SHP77 treated with DMSO at 0.1 percent for 48 hours (cell line): ENCODE data around the gene SYT8.

Experiments
- DNase-seq: peaks from one replicate; lab custom pipeline; 2025; lab: John Stamatoyannopoulos, UW

Gene SYT8

DNA sequence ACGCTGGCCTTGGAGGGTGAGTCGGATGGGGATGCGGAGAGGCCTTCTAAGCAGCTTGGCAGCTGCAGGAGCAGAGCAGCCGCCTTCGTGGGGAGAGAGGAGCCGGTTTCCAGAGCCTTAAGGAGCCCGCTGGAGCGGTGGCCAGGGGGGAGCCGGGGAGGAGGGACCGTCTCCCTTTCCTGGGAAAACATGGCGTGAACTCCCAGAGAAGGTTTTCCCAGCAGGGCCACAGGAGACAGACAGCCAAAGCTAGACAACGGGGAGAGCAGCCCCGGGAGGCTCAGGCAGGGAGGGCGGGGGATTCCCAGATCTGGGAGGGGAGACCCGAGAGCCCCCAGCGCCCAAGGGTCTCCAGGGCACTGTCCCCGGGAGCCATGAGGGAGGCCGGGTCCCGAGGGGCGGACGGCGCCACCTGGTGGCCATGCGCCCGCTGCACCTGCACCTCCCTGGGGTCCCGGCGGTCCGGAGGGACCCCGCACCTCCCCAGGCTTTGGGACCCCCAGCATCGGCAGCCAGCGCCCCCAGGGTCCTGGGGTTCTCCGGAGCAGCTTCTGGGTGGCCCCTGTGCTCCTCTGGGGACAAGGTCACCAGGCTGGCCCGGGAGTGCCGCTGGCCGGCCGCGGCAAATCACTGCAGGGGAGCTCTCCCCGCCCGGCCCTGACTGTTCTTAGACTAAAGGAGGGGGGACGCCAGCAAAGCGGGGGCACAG, 2.4 kb upstream of the SYT8 start:
- DNase-seq, result peak; percentile 0

DNA sequence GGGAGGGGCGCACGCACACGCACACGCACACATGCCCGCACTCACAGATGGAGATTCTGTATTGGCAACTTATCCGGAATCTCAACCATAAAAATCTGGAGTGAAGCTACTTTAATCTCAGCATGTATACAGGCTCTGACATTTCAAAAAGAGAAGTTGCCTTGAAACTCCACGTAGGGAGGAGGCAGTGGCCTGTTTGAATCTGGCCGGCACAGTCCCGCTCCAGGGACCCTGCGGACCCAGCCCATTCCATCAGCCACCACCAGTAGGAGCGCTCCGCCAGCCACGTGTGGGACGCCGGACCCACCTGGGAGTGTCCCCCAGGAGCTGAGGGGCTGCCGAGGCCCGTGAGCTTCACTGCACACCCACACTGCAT, 1.9 kb upstream of the SYT8 start:
- no peak for DNase-seq

DNA sequence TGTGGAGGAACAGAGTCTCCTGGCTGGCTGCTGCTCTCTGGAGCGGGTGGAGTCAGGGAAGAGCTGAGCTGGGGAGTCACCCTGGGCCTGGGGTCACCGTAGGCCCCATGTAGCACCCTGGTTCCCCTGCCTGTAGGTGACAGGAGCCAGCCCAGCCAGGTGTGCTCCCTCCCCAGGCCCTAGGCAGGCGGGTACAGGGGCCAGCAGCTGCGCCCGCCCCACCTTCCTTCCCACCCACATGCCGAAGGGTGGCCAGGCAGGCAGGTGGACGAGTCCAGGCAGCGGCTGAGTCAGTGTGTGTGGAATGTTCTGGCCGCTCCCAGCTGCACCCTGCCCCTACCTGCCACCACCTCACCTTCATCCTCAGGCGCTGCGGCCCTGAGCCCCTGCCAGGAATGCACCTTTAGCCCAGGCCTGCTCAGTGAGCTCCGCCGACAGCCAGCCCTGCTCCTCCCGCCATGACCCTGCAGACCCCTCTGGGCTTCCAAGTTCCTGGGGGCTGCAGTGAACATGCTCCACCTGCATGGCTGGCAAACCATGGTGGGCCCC, 654 bp upstream of the SYT8 start:
- DNase-seq, result no peak

DNA sequence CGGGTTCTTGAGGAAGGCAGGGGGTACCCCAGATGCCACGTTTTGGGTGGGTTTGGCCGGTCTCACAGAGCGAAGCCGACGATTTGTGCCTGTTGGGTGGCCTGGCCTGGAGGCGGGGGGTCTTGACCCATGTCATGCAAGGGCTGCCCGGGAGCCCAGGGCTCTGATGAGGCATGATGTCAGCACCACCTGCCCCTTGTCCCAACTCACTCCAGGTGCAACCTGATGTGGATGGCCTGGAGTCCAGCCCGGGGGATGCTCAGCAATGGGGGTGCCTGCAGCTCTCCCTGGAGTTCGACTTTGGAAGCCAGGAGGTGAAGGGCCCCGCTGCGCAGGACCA, 851 bp downstream of the SYT8 start:
- DNase-seq, result no peak

DNA sequence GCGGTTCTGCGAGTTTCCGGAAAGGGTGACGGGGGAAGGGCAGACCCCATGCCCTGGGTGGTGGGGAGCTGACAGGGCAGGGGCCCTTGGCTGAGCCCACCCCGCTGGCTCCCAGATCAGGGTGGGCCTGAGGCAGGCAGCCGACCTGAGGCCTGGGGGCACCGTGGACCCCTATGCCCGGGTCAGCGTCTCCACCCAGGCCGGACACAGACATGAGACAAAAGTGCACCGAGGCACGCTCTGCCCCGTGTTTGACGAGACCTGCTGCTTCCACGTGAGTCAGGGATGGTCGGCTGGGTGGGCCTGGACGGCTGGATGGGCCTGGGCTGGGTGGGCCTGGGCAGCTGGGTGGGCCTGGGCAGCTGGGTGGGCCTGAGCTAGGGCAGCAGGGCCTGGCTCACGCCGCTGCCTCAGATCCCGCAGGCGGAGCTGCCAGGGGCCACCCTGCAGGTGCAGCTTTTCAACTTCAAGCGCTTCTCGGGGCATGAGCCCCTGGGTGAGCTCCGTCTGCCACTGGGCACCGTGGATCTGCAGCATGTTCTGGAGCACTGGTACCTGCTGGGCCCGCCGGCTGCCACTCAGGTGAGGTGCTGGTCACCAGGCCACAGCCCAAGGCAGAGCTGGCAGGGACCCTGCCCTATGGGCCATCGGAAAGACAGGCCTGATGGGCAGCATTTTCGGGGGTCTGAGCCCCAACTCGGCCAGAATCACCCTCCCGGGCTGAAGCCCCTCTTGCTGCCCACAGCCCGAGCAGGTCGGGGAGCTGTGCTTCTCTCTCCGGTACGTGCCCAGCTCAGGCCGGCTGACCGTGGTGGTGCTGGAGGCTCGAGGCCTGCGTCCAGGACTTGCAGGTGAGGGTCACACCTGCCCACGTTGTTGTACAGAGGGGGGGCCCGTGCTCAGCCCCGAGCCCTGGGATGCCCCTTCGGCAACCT, 1.5 kb downstream of the SYT8 start:
- no peak for DNase-seq

DNA sequence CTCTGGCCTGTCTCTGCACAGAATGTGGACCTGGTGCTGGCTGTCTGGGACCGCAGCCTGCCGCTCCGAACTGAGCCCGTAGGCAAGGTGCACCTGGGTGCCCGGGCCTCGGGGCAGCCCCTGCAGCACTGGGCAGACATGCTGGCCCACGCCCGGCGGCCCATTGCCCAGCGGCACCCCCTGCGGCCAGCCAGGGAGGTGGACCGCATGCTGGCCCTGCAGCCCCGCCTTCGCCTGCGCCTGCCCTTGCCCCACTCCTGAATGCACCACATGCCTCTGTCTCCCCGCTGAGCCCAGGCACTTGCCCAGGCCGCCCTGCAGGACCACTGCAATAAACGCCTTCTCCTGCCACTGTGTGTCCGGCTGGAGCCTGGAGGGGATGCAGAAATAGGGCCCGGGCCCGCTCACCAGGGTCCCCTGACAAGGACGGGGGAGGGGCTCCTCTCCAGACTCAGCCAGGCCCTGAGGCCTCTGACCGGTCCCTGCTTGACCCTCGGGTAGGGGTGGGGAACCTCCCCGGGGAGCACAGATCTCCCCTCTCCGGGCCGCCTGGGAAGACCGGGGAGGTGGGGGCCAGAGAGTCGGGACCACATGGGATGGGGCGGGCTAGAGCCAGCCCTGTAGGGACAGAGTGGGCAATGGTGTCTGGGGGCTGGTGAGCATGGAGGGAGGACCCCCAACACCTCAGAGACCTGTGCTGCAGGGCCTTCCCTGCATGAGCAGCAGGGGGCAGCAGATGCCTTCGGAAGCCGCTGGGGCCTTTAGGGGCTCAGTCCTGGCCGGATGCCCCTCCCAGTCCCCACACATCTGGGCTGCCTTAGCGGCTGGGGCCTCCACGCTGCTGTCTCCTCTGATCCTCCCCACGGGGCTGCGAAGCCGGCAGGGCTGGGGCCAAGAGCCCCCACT, 2.6 kb downstream of the SYT8 start:
- no peak for DNase-seq

DNA sequence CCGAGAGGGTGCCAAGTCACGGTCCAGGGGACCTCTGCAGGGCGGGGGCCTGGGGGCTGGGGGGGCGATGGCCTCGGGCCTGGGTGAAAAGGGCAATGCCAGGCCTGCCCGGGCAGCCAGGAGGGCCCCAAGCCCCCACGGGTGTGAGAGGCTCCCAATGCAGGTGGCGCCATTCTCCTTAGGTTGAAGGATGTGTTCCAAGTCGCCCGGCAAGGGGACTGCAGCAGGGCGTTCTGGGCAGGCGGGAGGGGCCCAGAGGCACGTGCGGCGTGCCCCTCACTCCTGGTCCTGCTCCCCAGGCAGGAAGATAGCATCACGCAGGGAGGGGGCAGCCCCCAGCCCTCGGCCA, 3.3 kb downstream of the SYT8 start:
- DNase-seq, result no peak

DNA sequence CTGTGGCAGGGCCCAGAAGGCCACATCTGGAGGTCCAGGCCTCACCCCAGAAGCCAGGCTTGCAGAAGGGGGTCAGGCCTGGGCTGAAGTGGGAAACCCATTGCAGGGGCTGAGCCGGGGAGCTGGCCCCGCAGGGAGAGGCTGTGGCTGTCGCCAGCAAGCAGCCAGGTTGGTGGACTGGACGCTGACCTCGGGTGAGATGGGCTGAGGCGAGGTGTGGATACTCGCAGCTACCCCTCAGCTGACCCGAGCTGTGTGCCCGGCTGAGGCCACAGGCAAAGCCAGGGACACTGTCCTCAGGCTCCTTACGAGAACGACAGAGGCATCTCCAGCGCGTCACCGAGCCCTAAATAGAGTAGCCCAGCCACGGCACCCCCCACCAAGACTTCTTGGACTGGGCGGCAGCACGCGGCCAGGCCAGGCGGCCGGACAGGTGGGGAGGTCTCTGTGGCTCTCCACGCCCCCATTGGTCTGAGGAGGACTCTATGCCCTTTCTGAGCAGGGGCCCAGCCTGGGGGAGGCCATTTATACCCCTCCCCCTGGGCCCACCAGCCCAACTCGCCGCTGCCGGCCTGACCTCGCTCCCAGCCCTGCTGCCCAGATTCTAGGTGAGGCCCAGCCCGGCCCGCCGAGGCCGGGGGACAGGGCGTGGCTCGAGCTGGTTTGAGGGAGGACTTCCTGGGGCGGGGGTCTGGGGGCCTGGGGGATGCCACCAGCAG, 3.8 kb downstream of the SYT8 start, which contains the start of gene TNNI2:
TNNI2 (plus strand) TSS at position 556 of the 719 bp plus-strand sequence. CDS start 716 bp downstream, outside the sequence.
- no peak for DNase-seq

DNA sequence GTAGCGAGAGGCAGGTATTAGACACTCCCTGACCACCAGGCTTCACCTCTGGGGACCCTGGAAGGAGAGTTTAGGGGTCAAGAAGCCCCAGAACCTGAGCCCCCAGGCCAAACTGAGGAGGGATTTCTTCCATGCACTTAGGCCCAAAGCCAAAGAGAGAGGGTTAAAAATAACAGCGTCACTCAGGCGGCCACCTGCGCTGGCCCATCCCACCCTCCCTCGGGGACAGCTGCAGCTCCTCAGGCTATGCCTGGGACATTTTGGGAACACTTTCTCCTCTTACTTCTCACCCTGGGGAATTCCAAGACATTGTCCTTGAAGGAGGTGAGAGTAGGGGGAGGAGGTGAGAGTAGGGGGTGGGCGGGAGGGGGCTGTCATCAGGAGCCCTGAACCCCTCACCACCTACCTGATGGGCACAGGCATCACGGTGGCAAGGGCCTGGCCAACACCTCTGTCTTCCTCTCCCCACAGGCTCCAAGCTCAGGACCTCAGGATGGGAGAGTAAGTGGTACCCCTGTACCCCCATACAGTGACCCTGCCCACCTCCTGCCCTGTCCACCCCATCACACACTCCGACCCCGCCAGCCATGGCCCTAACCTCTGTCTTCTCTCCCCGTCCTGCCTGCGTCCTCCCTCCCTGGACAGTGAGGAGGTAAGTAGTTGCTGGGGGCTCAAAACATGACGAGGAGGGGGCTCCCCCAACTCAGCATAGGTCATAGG, 4.6 kb downstream of the SYT8 start:
- DNase-seq, result no peak

DNA sequence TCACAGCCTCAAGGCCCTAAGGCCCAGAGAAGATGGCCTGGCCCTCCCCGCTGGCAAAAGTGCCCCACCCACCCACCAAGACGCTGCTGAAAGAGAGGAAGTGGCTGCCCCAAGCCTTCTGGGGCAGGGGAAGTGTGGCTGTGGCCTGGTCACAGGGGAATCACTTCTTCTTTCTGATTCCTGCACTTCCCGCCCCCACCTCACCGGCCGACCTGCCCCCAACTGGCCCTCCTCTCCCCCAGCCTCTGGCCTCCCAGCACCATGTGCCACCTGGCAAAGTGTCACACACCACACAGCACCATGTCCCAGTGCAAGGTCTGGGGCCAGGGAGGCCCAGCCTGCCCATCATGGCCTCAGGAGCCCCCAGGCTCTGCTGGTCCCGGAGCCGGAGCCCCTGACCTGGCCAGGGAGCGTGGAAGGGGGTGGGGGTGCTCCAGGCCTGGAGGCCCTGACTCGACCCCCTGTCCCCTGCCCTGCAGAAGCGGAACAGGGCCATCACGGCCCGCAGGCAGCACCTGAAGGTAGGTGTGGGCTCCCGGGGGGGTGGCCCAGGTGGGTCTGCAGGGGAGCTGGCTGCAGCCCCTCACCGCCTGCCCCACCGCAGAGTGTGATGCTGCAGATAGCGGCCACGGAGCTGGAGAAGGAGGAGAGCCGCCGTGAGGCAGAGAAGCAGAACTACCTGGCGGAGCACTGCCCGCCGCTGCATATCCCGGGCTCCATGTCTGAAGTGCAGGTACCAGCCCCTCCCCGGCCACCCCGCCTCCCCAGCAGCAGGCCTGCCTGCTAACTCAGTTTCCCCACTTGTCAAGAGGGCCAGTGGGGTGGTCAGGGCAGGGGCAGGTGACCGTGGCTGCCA, 5.4 kb downstream of the SYT8 start:
- DNase-seq, result no peak

DNA sequence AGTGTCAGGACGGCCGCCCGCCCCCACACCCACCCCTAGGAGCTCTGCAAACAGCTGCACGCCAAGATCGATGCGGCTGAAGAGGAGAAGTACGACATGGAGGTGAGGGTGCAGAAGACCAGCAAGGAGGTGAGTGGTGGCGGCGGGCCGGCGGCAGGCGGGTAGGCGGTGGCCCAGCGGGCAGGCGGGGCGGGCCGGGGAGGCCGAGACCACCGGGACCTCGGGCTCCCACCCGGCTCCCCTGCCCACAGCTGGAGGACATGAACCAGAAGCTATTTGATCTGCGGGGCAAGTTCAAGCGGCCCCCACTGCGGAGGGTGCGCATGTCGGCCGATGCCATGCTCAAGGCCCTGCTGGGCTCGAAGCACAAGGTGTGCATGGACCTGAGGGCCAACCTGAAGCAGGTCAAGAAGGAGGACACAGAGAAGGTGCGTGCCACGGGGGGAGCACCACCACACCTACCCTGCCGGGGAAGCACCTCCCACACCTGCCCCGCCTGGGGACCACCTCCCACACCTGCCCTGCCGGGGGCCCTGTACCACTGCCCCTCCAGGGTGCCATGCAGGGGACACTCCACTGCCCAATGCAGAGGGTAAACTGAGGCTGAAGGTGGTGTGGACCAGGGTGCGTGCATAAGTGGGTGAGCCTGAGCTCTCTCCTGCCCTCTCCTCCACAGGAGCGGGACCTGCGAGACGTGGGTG, 6.1 kb downstream of the SYT8 start:
- no peak for DNase-seq

DNA sequence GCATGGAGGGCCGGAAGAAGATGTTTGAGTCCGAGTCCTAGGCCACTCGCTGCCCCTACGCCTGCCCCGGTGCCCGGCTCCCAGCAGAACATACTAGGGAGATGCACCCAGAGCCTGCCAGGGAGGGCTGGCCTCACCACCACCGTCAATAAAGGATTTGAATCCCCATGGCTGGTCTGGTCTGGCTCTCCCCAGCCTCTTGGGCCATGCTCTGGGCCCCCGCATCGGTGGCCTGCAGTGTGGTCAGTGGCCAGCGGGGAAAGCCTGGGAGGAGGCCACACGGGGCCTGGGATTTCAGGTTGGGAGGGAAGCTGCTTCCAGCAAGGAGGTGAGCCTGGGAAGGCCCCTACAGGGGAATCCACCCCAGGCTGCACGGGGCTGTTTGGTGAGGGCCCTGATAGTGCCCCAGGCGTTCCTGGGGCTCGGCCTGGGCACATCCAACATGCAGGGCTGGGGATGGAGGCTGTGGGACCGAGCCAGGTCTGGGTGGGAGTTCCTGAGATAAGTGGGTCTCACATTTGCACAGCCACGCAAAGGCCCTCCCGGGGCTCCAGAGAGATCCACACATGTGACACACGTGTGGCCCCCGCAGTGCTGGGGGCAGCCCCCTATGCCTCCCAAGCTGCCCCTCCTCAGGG, 6.8 kb downstream of the SYT8 start:
- DNase-seq, result no peak

DNA sequence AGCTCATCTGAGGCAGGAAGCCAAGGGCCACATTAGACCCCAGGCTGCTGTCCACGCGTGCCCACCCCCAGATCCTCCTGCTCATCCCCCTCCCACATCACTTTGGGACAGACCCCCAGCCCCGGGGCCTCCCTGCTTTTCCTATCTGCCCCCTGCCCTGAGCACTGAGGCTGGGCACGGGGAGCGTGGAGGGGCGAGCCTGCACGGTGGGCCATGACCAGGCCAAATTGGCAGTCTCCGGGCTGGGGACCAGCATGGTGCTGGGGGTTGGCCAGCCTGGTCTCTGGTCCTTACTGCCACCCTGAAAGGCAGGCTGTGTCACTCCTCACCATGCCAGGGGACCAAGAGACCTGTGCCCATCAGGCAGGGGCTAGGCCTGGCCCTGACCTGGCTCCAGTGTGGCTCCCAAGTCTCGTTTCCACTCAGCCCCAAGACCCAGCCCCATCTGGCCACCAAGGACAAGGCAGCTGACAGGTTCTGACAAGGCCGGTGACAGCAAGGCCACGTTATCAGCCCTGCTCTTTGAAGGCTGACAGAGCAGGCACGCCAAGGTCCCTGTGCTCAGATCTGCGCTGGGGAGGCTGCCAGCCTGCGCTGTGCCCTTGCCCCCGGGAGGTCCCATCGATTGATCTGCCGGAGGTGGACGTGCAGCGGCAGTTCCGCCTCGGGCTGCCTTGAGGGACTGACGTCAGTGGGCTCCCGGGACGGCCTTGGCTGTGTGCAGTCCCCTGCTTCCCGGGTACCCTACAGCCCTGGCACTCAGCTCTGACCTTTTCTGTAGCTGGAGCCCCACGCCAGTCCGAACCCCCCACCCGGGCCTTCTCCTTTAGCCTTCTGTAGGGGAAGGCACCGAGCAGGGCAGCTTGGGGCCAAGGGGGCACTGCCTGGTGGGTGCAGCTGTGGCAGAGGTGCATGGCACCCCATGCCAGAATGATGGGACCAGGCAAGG, 7.6 kb downstream of the SYT8 start:
- DNase-seq, result no peak

DNA sequence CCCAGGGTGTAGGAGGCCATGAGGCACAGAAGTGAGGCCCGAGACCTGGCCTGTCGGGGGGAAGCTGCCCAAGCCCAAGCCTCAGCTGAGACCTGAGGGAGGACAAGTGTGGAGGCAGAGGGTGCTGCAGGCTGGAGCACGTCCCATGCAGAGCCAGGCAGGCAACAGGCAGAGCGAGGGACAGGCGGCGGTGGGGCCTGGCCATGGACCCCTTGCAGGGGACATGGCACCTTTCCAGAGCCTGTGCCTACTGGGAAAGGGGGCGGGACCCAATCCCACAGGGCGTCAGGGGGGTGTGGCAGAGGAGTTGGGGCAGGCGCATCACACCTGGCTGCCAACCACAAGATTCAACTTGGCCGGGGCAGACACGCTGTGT, 8.3 kb downstream of the SYT8 start:
- no peak for DNase-seq

DNA sequence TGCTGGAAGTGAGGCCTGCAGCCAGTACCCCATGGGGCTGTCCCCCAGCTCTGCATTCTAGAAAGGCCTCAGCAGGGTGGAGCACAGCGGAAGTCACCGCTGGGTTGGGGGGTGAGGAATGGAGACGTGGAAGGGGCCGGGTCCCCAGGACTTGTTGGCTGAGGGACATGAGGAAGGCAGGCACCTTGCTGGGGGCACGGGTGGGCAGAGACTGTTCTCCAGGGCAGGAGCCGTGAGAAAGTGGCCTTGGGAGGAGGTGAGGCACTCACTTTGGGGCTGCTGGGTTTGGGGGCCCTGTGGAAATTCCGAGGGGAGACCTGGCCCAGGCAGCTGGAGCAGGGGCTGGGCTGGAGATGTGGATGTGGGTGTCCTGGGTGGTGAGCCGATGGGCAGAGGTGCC, 9.0 kb downstream of the SYT8 start:
- no peak for DNase-seq

DNA sequence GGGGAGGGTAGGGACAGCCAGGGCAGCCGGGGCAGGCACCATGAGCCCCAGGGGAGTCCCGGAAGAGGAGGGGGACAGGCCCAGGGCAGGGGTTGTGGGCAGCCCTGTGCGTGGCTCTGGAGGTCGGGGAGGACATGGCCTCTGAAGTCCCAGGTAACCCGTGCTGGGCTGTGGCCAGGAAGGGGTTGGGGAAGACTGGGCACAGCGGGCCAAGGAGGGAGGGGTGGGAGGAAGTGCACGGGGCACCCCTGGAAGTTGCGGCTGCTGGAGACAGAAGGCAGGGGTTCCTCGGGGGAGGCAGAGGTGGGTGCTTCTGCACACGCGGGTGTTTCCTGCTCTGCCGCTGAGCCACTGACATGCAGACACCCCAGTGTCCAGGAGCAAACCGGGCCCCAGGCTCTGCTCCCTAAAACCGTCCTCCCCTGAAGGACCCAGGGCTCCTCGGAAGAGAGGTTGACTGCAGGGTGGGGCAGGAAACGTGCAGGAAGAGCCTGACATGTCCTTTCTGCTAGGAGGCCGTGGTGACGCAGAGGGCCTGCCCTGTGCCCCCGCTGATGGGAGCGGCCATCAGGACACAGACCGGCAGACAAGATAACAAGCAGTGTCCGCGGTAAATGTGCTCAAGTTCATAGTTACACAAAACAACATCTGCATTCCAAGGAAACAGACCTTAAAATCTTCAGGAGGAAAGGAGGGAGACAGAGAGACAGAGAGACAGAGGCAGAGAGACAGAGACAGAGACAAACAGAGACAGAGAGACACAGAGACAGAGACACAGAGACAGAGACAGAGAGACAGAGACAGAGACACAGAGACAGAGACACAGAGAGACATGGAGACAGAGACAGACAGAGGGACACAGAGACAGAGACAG, 9.7 kb downstream of the SYT8 start:
- no peak for DNase-seq

DNA sequence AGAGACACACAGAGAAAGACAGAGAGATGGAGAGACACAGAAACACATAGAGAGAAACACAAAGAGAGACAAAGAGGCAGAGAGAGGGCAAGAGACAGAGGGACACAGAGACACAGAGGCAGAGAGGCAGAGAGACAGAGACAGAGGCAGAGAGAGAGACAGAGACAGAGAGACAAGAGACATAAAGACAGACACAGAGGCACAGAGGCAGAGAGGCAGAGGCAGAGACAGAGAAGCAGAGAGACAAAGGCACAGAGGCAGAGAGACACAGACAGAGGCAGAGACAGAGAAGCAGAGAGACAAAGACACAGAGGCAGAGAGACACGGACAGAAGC, 10.3 kb downstream of the SYT8 start:
- DNase-seq, result no peak
